ENCODE results near the gene KCNIP1.

KCNIP1 gene

GRCh38 chr5:170496662-170497028, 7.2 kb upstream of the KCNIP1 start:
- Histone ChIP-seq H3K27me3 (ENCODE audit: insufficient read depth, poor library complexity, severe bottlenecking) (peaks cover 5% of the 10 kb centered on the region), H3K4me3 (replicated peaks; ENCODE audit: insufficient read depth, low read length) (no peak overlapping the region), H3K27ac (replicated peaks) (no peak overlapping the region)
- no peak for TF ChIP-seq GABPA (IDR thresholded peaks at IDR 0.05; ENCODE audit: low read depth)
- TF ChIP-seq POLR2AphosphoS5 (IDR thresholded peaks at IDR 0.05; ENCODE audit: low read depth) = no peak
- TF ChIP-seq CTCF (IDR thresholded peaks at IDR 0.05; ENCODE audit: insufficient read depth, low read length) = no peak
- TF ChIP-seq SPI1 (IDR thresholded peaks at IDR 0.05; ENCODE audit: borderline replicate concordance, low read depth) = no peak
- TF ChIP-seq REST (IDR thresholded peaks at IDR 0.05; ENCODE audit: insufficient replicate concordance, low read depth) = no peak
- no peak for DNase-seq (ENCODE audit: low read depth in 1 of 2, low spot score in 1 of 2)

- H3K27ac ChIP-seq (replicated peaks) = no peak overlapping the region
- no peak overlapping the region for H3K4me3 ChIP-seq (replicated peaks; ENCODE audit: insufficient read depth, low read length)
- H3K27me3 ChIP-seq (ENCODE audit: insufficient read depth, poor library complexity, severe bottlenecking) = peaks cover 8% of the 10 kb centered on the region
Measured at GRCh38 chr5:170497311-170498038, 6.3 kb upstream of the KCNIP1 start.

More at GRCh38 chr5:170497311-170498038, 6.3 kb upstream of the KCNIP1 start:
- DNase-seq (ENCODE audit: low read depth in 1 of 2, low spot score in 1 of 2) = no peak
- no peak for TF ChIP-seq SPI1 (IDR thresholded peaks at IDR 0.05; ENCODE audit: borderline replicate concordance, low read depth)
- TF ChIP-seq CTCF (IDR thresholded peaks at IDR 0.05; ENCODE audit: insufficient read depth, low read length) = no peak
- TF ChIP-seq POLR2AphosphoS5 (IDR thresholded peaks at IDR 0.05; ENCODE audit: low read depth) = no peak
- no peak for TF ChIP-seq REST (IDR thresholded peaks at IDR 0.05; ENCODE audit: insufficient replicate concordance, low read depth)

Data from HL-60 (cell line).